ENCODE results near the gene ATXN7L2.

ATXN7L2 gene

GRCh38 chr1:109529881-109530456 lies 46.3 kb downstream of the ATXN7L2 start:
- no peak for DNase-seq

GRCh38 chr1:109530457-109531087 lies 46.9 kb downstream of the ATXN7L2 start:
- no peak for DNase-seq

GRCh38 chr1:109531380-109531779 lies 47.7 kb downstream of the ATXN7L2 start:
- no peak for DNase-seq

- DNase-seq: no peak
These were observed 48.2 kb downstream of the ATXN7L2 start for GRCh38 chr1:109531826-109532364.

GRCh38 chr1:109532365-109533136 lies 48.8 kb downstream of the ATXN7L2 start:
- DNase-seq: peak; percentile 69

GRCh38 chr1:109534307-109534858 lies 50.7 kb downstream of the ATXN7L2 start:
- DNase-seq: no peak

GRCh38 chr1:109535481-109535880 lies 51.8 kb downstream of the ATXN7L2 start:
- no peak for DNase-seq

- DNase-seq: no peak
These were observed 52.3 kb downstream of the ATXN7L2 start for GRCh38 chr1:109535971-109536491.

GRCh38 chr1:109537450-109538178 lies 53.9 kb downstream of the ATXN7L2 start:
- no peak for DNase-seq

- no peak for DNase-seq
These were observed 55.3 kb downstream of the ATXN7L2 start for GRCh38 chr1:109538827-109539555.

- no peak for DNase-seq
These were observed 56.0 kb downstream of the ATXN7L2 start, which contains the start of gene GPR61 for GRCh38 chr1:109539676-109540075. GPR61 (plus strand) TSS chr1:109539872; CDS start chr1:109543023, 3,151 bp downstream.

GRCh38 chr1:109541102-109541501 lies 57.4 kb downstream of the ATXN7L2 start:
- DNase-seq: no peak

Measured in RPMI8226 (cell line).